GM12878 (cell line): ENCODE data around the gene RIF1. TPM values are rescaled to one million over a fixed set of nuclear protein-coding genes. Genes with fewer than 3 reads are reported as not detected.

ENCODE experiments used
- CREB1 ChIP-seq: IDR thresholded peaks from 2 replicates; pipeline ENCODE4 v1.6.1; 2012; ENCODE audit warnings: low read depth, mild to moderate bottlenecking, inconsistent platforms
- EZH2 ChIP-seq: IDR thresholded peaks from 2 replicates; pipeline ENCODE4 v1.6.1; 2012; ENCODE audit warnings: low read depth, mild to moderate bottlenecking, control low read depth, inconsistent platforms, low read length, borderline replicate concordance; ENCODE audit not compliant: control insufficient read depth
- FOS ChIP-seq: IDR thresholded peaks from 3 replicates; pipeline ENCODE4 v1.6.1; 2011; ENCODE audit warnings: borderline replicate concordance; ENCODE audit not compliant: insufficient read length; ENCODE audit errors: extremely low read depth
- GABPA ChIP-seq: IDR thresholded peaks from 2 replicates; pipeline ENCODE4 v1.6.1; 2014; ENCODE audit warnings: antibody characterized with exemption, low read depth, mild to moderate bottlenecking, inconsistent platforms
- HCFC1 ChIP-seq: fragments of 150-350 bp; IDR thresholded peaks from 2 replicates; pipeline ENCODE4 v1.6.1; 2014; ENCODE audit warnings: low read length
- NBN ChIP-seq: fragments of 450-650 bp; IDR thresholded peaks from 2 replicates; pipeline ENCODE4 v1.6.1; 2016
- POLR2A ChIP-seq: IDR thresholded peaks from 2 replicates; pipeline ENCODE4 v1.6.1; 2011; ENCODE audit warnings: low read depth, mild to moderate bottlenecking, low read length
- RUNX3 ChIP-seq: IDR thresholded peaks from 2 replicates; pipeline ENCODE4 v1.6.1; 2012; ENCODE audit warnings: low read length, inconsistent platforms
- SMAD5 ChIP-seq: IDR thresholded peaks from 2 replicates; pipeline ENCODE4 v1.6.1; 2016; ENCODE audit warnings: antibody characterized with exemption, low read depth
- SMARCA5 ChIP-seq: fragments of 450-650 bp; IDR thresholded peaks from 2 replicates; pipeline ENCODE4 v1.6.1; 2017; ENCODE audit warnings: mild to moderate bottlenecking
- SP1 ChIP-seq: IDR thresholded peaks from one replicate; pipeline ENCODE4 v1.6.1; 2011; ENCODE audit warnings: low read depth, low read length
- ZBED1 ChIP-seq: IDR thresholded peaks from 2 replicates; pipeline ENCODE4 v1.6.1; 2016; ENCODE audit warnings: borderline replicate concordance
- ZNF274 ChIP-seq: IDR thresholded peaks from one replicate; pipeline ENCODE4 v1.8.0; 2011; ENCODE audit not compliant: insufficient read length, insufficient read depth
- ZNF384 ChIP-seq: IDR thresholded peaks from 2 replicates; pipeline ENCODE4 v1.6.1; 2012; ENCODE audit warnings: low read depth, mild to moderate bottlenecking, low read length, improper control_type of control experiment, borderline replicate concordance
- polyA plus RNA-seq, 11 experiments: library from polyadenylated mRNA; depleted of rRNA in 4 of 11; unstranded in 6 of 11; stranded (reverse) in 5 of 11; fragments of >200 nt; fragmentation: Nextera tagmentation in 4 of 11; fragmentation: Illumina TruSeq in 1 of 11; extraction: Ambion mirVana in 4 of 11; extraction: Trizol in 1 of 11; gene quantifications; 1 replicate in 1 of 11; 2 replicates in 10 of 11; pipeline versions ENCODE4 v1.2.1 to v1.2.3, GENCODE V29; 2011 to 2016; ENCODE audit warnings: inconsistent platforms in 2 of 11, missing spikeins in 2 of 11, low read depth in 1 of 11
- total RNA-seq, 4 experiments: library from RNA; depleted of rRNA in 3 of 4; stranded (reverse); fragments of >200 nt in 3 of 4; fragmentation: Illumina TruSeq in 1 of 4; extraction: Trizol in 1 of 4; gene quantifications; 2 replicates each; pipeline versions ENCODE4 v1.2.1 to v1.2.3, GENCODE V29; 2013 to 2021
- TF ChIP-seq, protein P1 (sequence below): fragments of 450-650 bp; IDR thresholded peaks from 2 replicates; pipeline ENCODE4 v1.6.1; 2017; ENCODE audit warnings: mild to moderate bottlenecking, low read depth, inconsistent platforms; ENCODE audit not compliant: poor library complexity, severe bottlenecking
- TF ChIP-seq, protein P2 (sequence below): fragments of 450-650 bp; IDR thresholded peaks from 2 replicates; pipeline ENCODE4 v1.6.1; 2017; ENCODE audit warnings: mild to moderate bottlenecking

The RIF1 gene
- total and polyA plus RNA-seq, 10 of the 15 experiments (the other 5 are each of a cell fraction or from before 2014, with no cell fraction given): 6.3 to 63.2 (median 34.4) TPM

DNA sequence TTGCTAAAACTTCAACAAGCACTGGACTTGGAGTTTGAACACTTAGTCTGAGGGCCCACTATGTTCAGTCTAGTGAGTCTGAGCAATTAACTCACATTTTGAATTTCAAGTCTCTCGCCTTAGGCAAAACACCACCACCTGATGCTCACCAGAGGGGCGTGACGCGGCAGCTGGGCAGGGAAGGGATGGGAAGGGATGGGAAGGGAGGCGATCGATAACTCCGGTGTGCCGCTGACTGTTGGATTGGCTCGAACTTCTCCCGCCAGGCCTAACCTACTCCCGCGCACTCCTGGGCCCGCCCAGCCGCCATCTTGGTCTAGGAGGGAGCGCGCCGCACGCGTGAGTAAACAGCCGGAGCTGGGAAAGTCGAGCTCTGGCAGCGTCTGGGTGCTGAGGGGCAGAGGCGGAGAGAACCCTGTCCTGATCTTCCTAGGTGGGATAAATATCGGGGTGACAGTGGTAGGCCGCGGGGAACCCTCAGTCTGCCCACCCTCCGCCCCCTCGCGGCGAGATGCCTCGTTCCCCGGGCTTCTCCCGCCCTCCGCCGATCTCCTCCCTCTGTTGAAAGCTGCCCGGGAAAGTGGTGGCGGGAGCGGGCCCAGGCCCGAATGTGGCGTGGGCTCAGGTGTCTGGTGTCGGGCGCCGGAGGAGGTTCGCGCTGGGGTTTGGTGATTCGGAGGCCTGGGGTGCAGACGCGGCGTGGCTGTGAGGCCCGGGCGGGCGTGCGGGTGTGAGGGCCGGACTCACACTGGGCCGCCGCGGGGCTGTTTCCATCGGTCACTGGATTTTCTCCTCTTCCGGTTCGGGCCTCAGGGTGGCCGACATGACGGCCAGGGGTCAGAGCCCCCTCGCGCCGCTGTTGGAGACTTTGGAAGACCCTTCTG lies at the start of gene RIF1 (continued):
- TF ChIP-seq EZH2 (no peak), CREB1 (peak; percentile 69), FOS (no peak), ZNF384 (no peak), SP1 (peak; percentile 81), SMARCA5 (peak; percentile 90), SMAD5 (peak; percentile 39; the same call in 1 of the 2 replicates), NBN (peak; percentile 84), RUNX3 (peak; percentile 54), GABPA (no peak), ZBED1 (no peak), POLR2A (peak; percentile 83), HCFC1 (peak; percentile 76), ZNF274 (no peak)
- TF ChIP-seq, protein P1, sequence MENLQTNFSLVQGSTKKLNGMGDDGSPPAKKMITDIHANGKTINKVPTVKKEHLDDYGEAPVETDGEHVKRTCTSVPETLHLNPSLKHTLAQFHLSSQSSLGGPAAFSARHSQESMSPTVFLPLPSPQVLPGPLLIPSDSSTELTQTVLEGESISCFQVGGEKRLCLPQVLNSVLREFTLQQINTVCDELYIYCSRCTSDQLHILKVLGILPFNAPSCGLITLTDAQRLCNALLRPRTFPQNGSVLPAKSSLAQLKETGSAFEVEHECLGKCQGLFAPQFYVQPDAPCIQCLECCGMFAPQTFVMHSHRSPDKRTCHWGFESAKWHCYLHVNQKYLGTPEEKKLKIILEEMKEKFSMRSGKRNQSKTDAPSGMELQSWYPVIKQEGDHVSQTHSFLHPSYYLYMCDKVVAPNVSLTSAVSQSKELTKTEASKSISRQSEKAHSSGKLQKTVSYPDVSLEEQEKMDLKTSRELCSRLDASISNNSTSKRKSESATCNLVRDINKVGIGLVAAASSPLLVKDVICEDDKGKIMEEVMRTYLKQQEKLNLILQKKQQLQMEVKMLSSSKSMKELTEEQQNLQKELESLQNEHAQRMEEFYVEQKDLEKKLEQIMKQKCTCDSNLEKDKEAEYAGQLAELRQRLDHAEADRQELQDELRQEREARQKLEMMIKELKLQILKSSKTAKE: peak; percentile 33
- TF ChIP-seq, protein P2, sequence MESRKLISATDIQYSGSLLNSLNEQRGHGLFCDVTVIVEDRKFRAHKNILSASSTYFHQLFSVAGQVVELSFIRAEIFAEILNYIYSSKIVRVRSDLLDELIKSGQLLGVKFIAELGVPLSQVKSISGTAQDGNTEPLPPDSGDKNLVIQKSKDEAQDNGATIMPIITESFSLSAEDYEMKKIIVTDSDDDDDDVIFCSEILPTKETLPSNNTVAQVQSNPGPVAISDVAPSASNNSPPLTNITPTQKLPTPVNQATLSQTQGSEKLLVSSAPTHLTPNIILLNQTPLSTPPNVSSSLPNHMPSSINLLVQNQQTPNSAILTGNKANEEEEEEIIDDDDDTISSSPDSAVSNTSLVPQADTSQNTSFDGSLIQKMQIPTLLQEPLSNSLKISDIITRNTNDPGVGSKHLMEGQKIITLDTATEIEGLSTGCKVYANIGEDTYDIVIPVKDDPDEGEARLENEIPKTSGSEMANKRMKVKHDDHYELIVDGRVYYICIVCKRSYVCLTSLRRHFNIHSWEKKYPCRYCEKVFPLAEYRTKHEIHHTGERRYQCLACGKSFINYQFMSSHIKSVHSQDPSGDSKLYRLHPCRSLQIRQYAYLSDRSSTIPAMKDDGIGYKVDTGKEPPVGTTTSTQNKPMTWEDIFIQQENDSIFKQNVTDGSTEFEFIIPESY: no peak
